DOHH2 (cell line): ENCODE data around the gene KIAA0408.

Source experiments
- H3F3A ChIP-seq: fragments of 200-600 bp; sonication (generic), shearing (Covaris generic); 2 replicates; pipeline ENCODE4 v1.6.0; 2016; ENCODE audit warnings: antibody characterized with exemption, mild to moderate bottlenecking; ENCODE audit not compliant: control insufficient read depth, insufficient read depth
- H3K27ac ChIP-seq: fragments of 200-600 bp; sonication (generic); 2 replicates; pipeline ENCODE4 v1.5.1; 2014; ENCODE audit warnings: low read depth, mild to moderate bottlenecking, low read length, moderate library complexity
- H3K27me3 ChIP-seq: fragments of 200-600 bp; sonication (generic); 2 replicates; pipeline ENCODE4 v1.6.1; 2014; ENCODE audit warnings: mild to moderate bottlenecking, low read length, mixed read lengths; ENCODE audit not compliant: control insufficient read depth
- H3K36me3 ChIP-seq: fragments of 200-600 bp; sonication (generic); 2 replicates; pipeline ENCODE4 v1.6.1; 2014; ENCODE audit warnings: mild to moderate bottlenecking, low read length, moderate library complexity, mixed read lengths; ENCODE audit not compliant: control insufficient read depth
- H3K4me1 ChIP-seq: fragments of 200-600 bp; sonication (generic); 2 replicates; pipeline ENCODE4 v1.6.1; 2014; ENCODE audit warnings: mild to moderate bottlenecking, low read length, mixed read lengths; ENCODE audit not compliant: control insufficient read depth
- H3K4me2 ChIP-seq: fragments of 200-600 bp; sonication (generic); 2 replicates; pipeline ENCODE4 v1.6.0; 2014; ENCODE audit warnings: mild to moderate bottlenecking, low read length, moderate library complexity
- H3K4me3 ChIP-seq: fragments of 200-600 bp; sonication (generic); 2 replicates; pipeline ENCODE4 v1.5.1; 2014; ENCODE audit warnings: mild to moderate bottlenecking, low read length, mixed read lengths
- H3K79me2 ChIP-seq: fragments of 200-600 bp; sonication (generic); 2 replicates; pipeline ENCODE4 v1.6.1; 2014; ENCODE audit warnings: mild to moderate bottlenecking, low read length, mixed read lengths; ENCODE audit not compliant: control insufficient read depth
- H3K9me2 ChIP-seq: fragments of 200-600 bp; sonication (generic); replicated peaks from 2 replicates; pipeline ENCODE4 v1.6.1; 2014; ENCODE audit warnings: mild to moderate bottlenecking, low read length, mixed read lengths; ENCODE audit not compliant: control insufficient read depth
- H3K9me3 ChIP-seq: fragments of 200-600 bp; sonication (generic); 2 replicates; pipeline ENCODE4 v1.6.1; 2014; ENCODE audit warnings: antibody characterized with exemption, low read length, mixed read lengths; ENCODE audit not compliant: control insufficient read depth, insufficient read depth
- H4K20me1 ChIP-seq: fragments of 200-600 bp; sonication (generic); 2 replicates; pipeline ENCODE4 v1.6.0; 2014; ENCODE audit warnings: low read depth, mild to moderate bottlenecking, antibody characterized with exemption, low read length, moderate library complexity; ENCODE audit not compliant: control insufficient read depth, insufficient read depth
- EZH2phosphoT487 ChIP-seq: fragments of 200-600 bp; sonication (generic); IDR thresholded peaks from 2 replicates; pipeline ENCODE4 v1.6.1; 2017; ENCODE audit warnings: borderline replicate concordance, mild to moderate bottlenecking, antibody characterized with exemption, low read length, moderate library complexity, mixed read lengths
- TF ChIP-seq, protein P1 (sequence below): fragments of 200-600 bp; sonication (generic); IDR thresholded peaks from one replicate; pipeline ENCODE4 v1.5.1; 2014; ENCODE audit warnings: antibody characterized with exemption, mild to moderate bottlenecking, low read depth, low read length; ENCODE audit not compliant: poor library complexity, severe bottlenecking

Gene KIAA0408

DNA sequence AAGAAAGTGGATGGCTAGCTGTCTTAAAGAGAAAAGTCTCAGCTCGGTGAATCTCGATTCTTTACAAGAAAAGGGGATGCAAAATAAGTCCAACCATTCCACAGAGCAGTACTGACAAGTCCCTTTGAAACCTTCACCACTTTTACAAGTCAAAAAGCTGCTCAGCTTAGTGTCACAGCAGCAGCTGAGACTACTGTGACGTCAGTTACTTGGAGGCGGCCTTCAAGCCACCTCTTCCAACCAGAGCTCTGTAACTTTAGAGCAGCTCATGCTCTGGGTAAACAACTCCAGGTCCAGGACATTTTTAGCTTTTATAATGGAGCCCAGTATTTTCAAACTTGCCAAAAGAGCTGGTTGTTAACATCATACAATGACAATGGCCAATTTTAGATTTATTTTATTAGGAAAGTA is at the start of gene KIAA0408:
KIAA0408 (minus strand) TSS at position 159 of the 411 bp plus-strand sequence. CDS start 5,408 bp downstream, outside the sequence.
- no peaks in the 10 kb centered on the region for H3K4me1 ChIP-seq
- H3K9me3 ChIP-seq = no peaks in the 10 kb centered on the region
- H3K9me2 ChIP-seq = no peaks in the 10 kb centered on the region
- H3F3A ChIP-seq = no peaks in the 10 kb centered on the region
- H3K4me2 ChIP-seq = no peak within 1 kb of the TSS
- H4K20me1 ChIP-seq = no peaks in the 10 kb centered on the region
- no peak within 1 kb of the TSS for H3K4me3 ChIP-seq
- no peak within 1 kb of the TSS for H3K27ac ChIP-seq
- no peak for TF ChIP-seq EZH2phosphoT487
- TF ChIP-seq, protein P1, sequence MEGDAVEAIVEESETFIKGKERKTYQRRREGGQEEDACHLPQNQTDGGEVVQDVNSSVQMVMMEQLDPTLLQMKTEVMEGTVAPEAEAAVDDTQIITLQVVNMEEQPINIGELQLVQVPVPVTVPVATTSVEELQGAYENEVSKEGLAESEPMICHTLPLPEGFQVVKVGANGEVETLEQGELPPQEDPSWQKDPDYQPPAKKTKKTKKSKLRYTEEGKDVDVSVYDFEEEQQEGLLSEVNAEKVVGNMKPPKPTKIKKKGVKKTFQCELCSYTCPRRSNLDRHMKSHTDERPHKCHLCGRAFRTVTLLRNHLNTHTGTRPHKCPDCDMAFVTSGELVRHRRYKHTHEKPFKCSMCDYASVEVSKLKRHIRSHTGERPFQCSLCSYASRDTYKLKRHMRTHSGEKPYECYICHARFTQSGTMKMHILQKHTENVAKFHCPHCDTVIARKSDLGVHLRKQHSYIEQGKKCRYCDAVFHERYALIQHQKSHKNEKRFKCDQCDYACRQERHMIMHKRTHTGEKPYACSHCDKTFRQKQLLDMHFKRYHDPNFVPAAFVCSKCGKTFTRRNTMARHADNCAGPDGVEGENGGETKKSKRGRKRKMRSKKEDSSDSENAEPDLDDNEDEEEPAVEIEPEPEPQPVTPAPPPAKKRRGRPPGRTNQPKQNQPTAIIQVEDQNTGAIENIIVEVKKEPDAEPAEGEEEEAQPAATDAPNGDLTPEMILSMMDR = no peak
- no peaks in the 10 kb centered on the region for H3K36me3 ChIP-seq
- H3K79me2 ChIP-seq = no peaks in the 10 kb centered on the region
- peaks cover 6% of the 10 kb centered on the region; the same call in 1 of the 2 replicates for H3K27me3 ChIP-seq

DNA sequence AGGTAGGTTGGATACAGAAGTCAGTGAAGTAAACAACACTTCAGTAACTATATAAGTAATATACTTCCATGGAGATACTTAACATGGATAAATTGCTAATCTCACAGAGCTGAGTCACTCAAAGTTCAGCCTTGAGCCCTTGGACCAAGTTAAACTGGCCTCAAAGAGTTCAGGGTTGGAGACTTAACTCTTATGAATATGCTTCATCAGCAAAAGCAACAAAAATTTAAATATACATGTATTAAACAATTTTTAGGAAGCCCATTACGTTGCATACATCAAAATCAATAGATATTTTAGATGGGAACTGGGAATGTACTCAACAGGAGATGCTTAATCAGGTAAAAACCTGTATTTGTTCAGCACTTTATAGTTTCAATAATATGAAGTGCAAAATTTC is 47.7 kb upstream of the KIAA0408 start:
- Histone ChIP-seq H3K9me2 (no peaks in the 10 kb centered on the region), H3K4me1 (no peaks in the 10 kb centered on the region), H3K27ac (no peak overlapping the region), H3K4me3 (no peak overlapping the region), H3K9me3 (no peaks in the 10 kb centered on the region), H3K36me3 (no peaks in the 10 kb centered on the region), H3K4me2 (no peak overlapping the region), H4K20me1 (no peaks in the 10 kb centered on the region), H3K79me2 (no peaks in the 10 kb centered on the region), H3K27me3 (no peaks in the 10 kb centered on the region), H3F3A (no peaks in the 10 kb centered on the region)
- TF ChIP-seq EZH2phosphoT487 = no peak
- TF ChIP-seq, protein P1 = no peak

DNA sequence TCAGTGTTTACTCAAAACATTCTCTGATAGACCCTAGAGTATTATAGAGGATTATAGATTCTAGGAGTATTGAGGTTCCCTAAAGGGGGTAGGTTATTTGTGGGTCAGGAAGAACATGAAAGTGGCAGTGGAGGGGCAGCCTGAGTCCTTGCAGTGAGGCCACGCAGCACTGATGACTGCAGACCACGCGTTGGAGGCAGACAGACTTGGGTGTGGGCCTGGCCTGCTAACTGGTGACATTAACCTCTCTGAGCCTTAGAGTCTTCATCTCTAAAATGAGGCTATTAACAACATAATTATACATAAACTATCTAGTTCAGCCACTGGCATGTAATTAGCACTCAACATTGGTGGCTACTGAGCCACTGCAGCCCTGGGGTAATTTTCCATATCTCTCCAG is 43.8 kb upstream of the KIAA0408 start:
- H3K4me1 ChIP-seq = no peaks in the 10 kb centered on the region
- H3K4me2 ChIP-seq = no peak overlapping the region
- peaks cover 4% of the 10 kb centered on the region; the same call in 1 of the 2 replicates for H3K27me3 ChIP-seq
- H3K79me2 ChIP-seq = no peaks in the 10 kb centered on the region
- no peak overlapping the region for H3K4me3 ChIP-seq
- no peaks in the 10 kb centered on the region for H4K20me1 ChIP-seq
- H3F3A ChIP-seq = no peaks in the 10 kb centered on the region
- no peaks in the 10 kb centered on the region for H3K9me2 ChIP-seq
- no peak for TF ChIP-seq EZH2phosphoT487
- TF ChIP-seq, protein P1 = no peak
- H3K27ac ChIP-seq = no peak overlapping the region
- no peaks in the 10 kb centered on the region for H3K9me3 ChIP-seq
- no peaks in the 10 kb centered on the region for H3K36me3 ChIP-seq

DNA sequence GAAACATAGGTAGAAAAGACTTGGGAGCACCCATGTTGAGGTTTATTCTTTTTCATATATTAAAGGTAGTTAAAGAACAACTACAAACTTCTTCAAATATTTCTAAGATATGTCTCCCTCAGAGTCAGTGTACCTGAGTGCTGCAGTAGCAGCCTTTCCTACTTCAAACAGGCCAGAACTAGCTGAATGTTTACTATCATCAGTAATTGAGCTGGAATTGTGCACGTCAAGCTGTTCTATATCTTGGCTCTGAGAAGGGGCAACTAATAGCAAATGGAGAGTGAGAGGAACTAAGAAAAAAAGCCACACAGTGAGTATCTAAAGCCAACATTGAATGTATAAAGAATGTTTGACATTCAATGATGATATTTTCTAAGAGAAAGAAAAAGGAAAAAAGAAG is 38.2 kb upstream of the KIAA0408 start:
- no peak overlapping the region for H3K4me3 ChIP-seq
- no peaks in the 10 kb centered on the region for H4K20me1 ChIP-seq
- H3K27ac ChIP-seq = no peak overlapping the region
- peaks cover 4% of the 10 kb centered on the region; the same call in 1 of the 2 replicates for H3K27me3 ChIP-seq
- H3K4me1 ChIP-seq = no peaks in the 10 kb centered on the region
- H3K36me3 ChIP-seq = no peaks in the 10 kb centered on the region
- TF ChIP-seq, protein P1 = no peak
- no peaks in the 10 kb centered on the region for H3F3A ChIP-seq
- no peak overlapping the region for H3K4me2 ChIP-seq
- H3K79me2 ChIP-seq = no peaks in the 10 kb centered on the region
- no peaks in the 10 kb centered on the region for H3K9me3 ChIP-seq
- H3K9me2 ChIP-seq = no peaks in the 10 kb centered on the region
